K562 (cell line): ENCODE results near the gene ZBTB7A. TPM values are rescaled to one million over a fixed set of nuclear protein-coding genes. Genes with fewer than 3 reads are reported as not detected.
"Not testable (repeated sequence)": the region's sequence is repeated elsewhere in the genome, so short reads cannot be mapped to it uniquely, and the experiment has no call there.

ENCODE experiments used
- ATAC-seq: fragments of 200-7000 bp; cut with Tn5 transposase; 3 replicates; pipeline ENCODE4 v1.9.1; 2020; ENCODE audit warnings: moderate library complexity
- BruUV-seq: library from RNA; stranded (reverse); fragments of 400-500 nt; replicated peaks from 2 replicates; lab custom pipeline; 2021; lab: Mats Ljungman, UMichigan
- CTCF ChIA-PET: fragments of 300-600 bp; formaldehyde crosslinking; extraction: SDS; loops from one replicate; lab custom pipeline; 2021; ENCODE audit warnings: low intra/inter-chr PET ratio; lab: Yijun Ruan, JAX
- POLR2A ChIA-PET: fragments of 300-600, 350-650 bp; sonication (Branson Sonifier 250); formaldehyde crosslinking; extraction: SDS; loops from one replicate; lab custom pipeline; 2021; ENCODE audit warnings: antibody characterized with exemption, inconsistent platforms; lab: Yijun Ruan, JAX
- DNase-seq, 4 experiments: peaks; one replicate each; pipeline versions ENCODE4 v3.0.0 to v3.0.0-alpha.2; 2011 to 2018; ENCODE audit warnings: low spot score in 3 of 4, mixed read lengths in 3 of 4; ENCODE audit errors: extremely low read depth in 1 of 4
- FAIRE-seq: peaks from 2 replicates; lab custom pipeline; 2011; peaks lifted over from hg19 to GRCh38; lab: Jason Lieb, UNC
- H2AFZ ChIP-seq: 2 replicates; pipeline ENCODE4 v1.6.0; 2011; ENCODE audit warnings: low read depth, low read length, control low read depth, inconsistent platforms
- H3K27ac ChIP-seq: fragments of 200-600 bp; 3 replicates; pipeline ENCODE4 v1.8.0; 2011; ENCODE audit warnings: low read depth, mild to moderate bottlenecking, control low read depth, inconsistent platforms, low read length, moderate library complexity, mixed read lengths; ENCODE audit errors: extremely low read depth
- H3K27me3 ChIP-seq, 2 experiments: fragments of 300-600 bp in 1 of 2; 2 replicates in 1 of 2; 3 replicates in 1 of 2; pipeline versions ENCODE4 v1.6.0 to v1.8.0; 2011; ENCODE audit warnings: inconsistent platforms in 2 of 2, low read length in 2 of 2, mild to moderate bottlenecking in 1 of 2, mixed read lengths in 1 of 2, moderate library complexity in 1 of 2; ENCODE audit not compliant: control insufficient read depth in 2 of 2, insufficient read depth in 2 of 2
- H3K36me3 ChIP-seq: fragments of 300-600 bp; 3 replicates; pipeline ENCODE4 v1.8.0; 2011; ENCODE audit warnings: mild to moderate bottlenecking, low read length, inconsistent platforms; ENCODE audit not compliant: control insufficient read depth, insufficient read depth
- H3K4me1 ChIP-seq, 2 experiments: fragments of 200-600 bp in 1 of 2; replicated peaks in 1 of 2; 2 replicates in 1 of 2; 3 replicates in 1 of 2; pipeline versions ENCODE4 v1.5.1 to v1.8.0; 2011; ENCODE audit warnings: inconsistent platforms in 2 of 2, low read length in 2 of 2, mild to moderate bottlenecking in 1 of 2, mixed read lengths in 1 of 2, moderate library complexity in 1 of 2; ENCODE audit not compliant: control insufficient read depth in 2 of 2, insufficient read depth in 2 of 2
- H3K4me2 ChIP-seq: 2 replicates; pipeline ENCODE4 v1.6.1; 2011; ENCODE audit warnings: low read length, control low read depth, inconsistent platforms, mixed read lengths; ENCODE audit not compliant: insufficient read depth
- H3K4me3 ChIP-seq: fragments of 200-600 bp; sonication (generic), shearing (Covaris generic); 2 replicates; pipeline ENCODE4 v1.5.1; 2016; ENCODE audit warnings: control low read depth, inconsistent platforms
- H3K79me2 ChIP-seq: fragments of 200-600 bp; 3 replicates; pipeline ENCODE4 v1.8.0; 2011; ENCODE audit warnings: low read length, inconsistent platforms; ENCODE audit not compliant: control insufficient read depth, insufficient read depth
- H3K9ac ChIP-seq, 2 experiments: 2 replicates each; pipeline versions ENCODE4 v1.6.0 to v1.6.1; 2011; ENCODE audit warnings: low read depth in 2 of 2, low read length in 2 of 2, control low read depth in 1 of 2, inconsistent platforms in 1 of 2, mild to moderate bottlenecking in 1 of 2, mixed read lengths in 1 of 2; ENCODE audit not compliant: insufficient read depth in 1 of 2
- H3K9me1 ChIP-seq: one replicate; pipeline ENCODE4 v1.6.0; 2011; ENCODE audit warnings: inconsistent platforms, mild to moderate bottlenecking, low read length, moderate library complexity; ENCODE audit not compliant: control insufficient read depth, insufficient read depth
- H3K9me3 ChIP-seq: replicated peaks from 2 replicates; pipeline ENCODE4 v1.5.1; 2011; ENCODE audit warnings: low read depth, low read length, inconsistent platforms; ENCODE audit not compliant: control insufficient read depth, insufficient read depth
- H4K20me1 ChIP-seq: replicated peaks from 2 replicates; pipeline ENCODE4 v1.6.1; 2011; ENCODE audit warnings: low read length, inconsistent platforms, mixed read lengths; ENCODE audit not compliant: control insufficient read depth, insufficient read depth
- CBFA2T2 ChIP-seq: fragments of 450-650 bp; conservative IDR thresholded peaks from 2 replicates; pipeline ENCODE4 v1.6.1; 2017; ENCODE audit warnings: mild to moderate bottlenecking
- CBFA2T3 ChIP-seq: fragments of 450-650 bp; IDR thresholded peaks from 2 replicates; pipeline ENCODE4 v1.6.1; 2017
- DMBX1 ChIP-seq: fragments of 250-450 bp; sonication (Bioruptor Pico); IDR thresholded peaks from 2 replicates; pipeline ENCODE4 v1.8.0; 2022; ENCODE audit warnings: inconsistent platforms, mild to moderate bottlenecking, moderate library complexity, borderline replicate concordance
- IRF9 ChIP-seq: fragments of 450-650 bp; IDR thresholded peaks from 2 replicates; pipeline ENCODE4 v1.6.1; 2016; ENCODE audit warnings: missing biosample characterization, missing genetic modification characterization
- KDM1A ChIP-seq, 2 experiments: fragments of 450-650 bp; IDR thresholded peaks; 2 replicates each; pipeline ENCODE4 v1.6.1; 2016; ENCODE audit warnings: mild to moderate bottlenecking in 2 of 2
- MAX ChIP-seq: sonication (generic); formaldehyde crosslinking; IDR thresholded peaks from 2 replicates; pipeline ENCODE4 v1.9.0; 2022; ENCODE audit warnings: mild to moderate bottlenecking, missing genetic modification reagents
- MNT ChIP-seq, 2 experiments: fragments of 450-650 bp; conservative IDR thresholded peaks; 2 replicates each; pipeline ENCODE4 v1.6.1; 2017; ENCODE audit warnings: mild to moderate bottlenecking in 2 of 2, moderate library complexity in 2 of 2
- NR2C1 ChIP-seq, 2 experiments: fragments of 450-650 bp; IDR thresholded peaks; 2 replicates each; pipeline ENCODE4 v1.6.1; 2017; ENCODE audit warnings: mild to moderate bottlenecking in 2 of 2, antibody characterized with exemption in 1 of 2, inconsistent platforms in 1 of 2, missing compliant biosample characterization in 1 of 2, missing genetic modification characterization in 1 of 2
- SMARCE1 ChIP-seq: fragments of 450-650 bp; IDR thresholded peaks from 2 replicates; pipeline ENCODE4 v1.7.1; 2016; ENCODE audit warnings: mild to moderate bottlenecking
- TCF3 ChIP-seq: sonication (generic); formaldehyde crosslinking; IDR thresholded peaks from 2 replicates; pipeline ENCODE4 v1.4.0; 2020; ENCODE audit warnings: mild to moderate bottlenecking, missing genetic modification reagents
- WGBS: fragments of 100-300 bp; shearing (Covaris generic); methylation state at CpG from one replicate; pipeline ENCODE4 v1.1.6; 2016; ENCODE audit warnings: low coverage, mixed read lengths; ENCODE audit not compliant: insufficient coverage; ENCODE audit errors: missing lambda C conversion rate; 5-methylcytosine and 5-hydroxymethylcytosine counted together
- in situ Hi-C: fragments of 300-500 bp; cut with MboI; formaldehyde crosslinking; loops from 4 replicates; pipeline ENCODE4 v1.15.0; 2018; ENCODE audit warnings: inconsistent platforms, mixed read lengths
- intact Hi-C: fragments of 100-400 bp; cut with micrococcal nuclease; formaldehyde crosslinking; loops from 2 replicates; pipeline ENCODE4 v1.14.2; 2022
- polyA plus RNA-seq, 8 experiments: library from polyadenylated mRNA; depleted of rRNA in 4 of 8; stranded (reverse) in 5 of 8; unstranded in 3 of 8; fragments of >200 nt; fragmentation: Nextera tagmentation in 2 of 8; fragmentation: Illumina TruSeq in 1 of 8; extraction: Ambion mirVana in 2 of 8; extraction: Trizol in 1 of 8; gene quantifications; 2 replicates each; pipeline versions ENCODE4 v1.2.1 to v1.2.3, GENCODE V29; 2011 to 2014; ENCODE audit warnings: inconsistent platforms in 1 of 8, missing spikeins in 1 of 8
- total RNA-seq, 7 experiments: library from RNA; depleted of rRNA in 6 of 7; stranded (reverse); fragments of >200 nt in 6 of 7; fragmentation: Illumina TruSeq in 2 of 7; extraction: Trizol in 2 of 7; gene quantifications; 2 replicates each; pipeline versions ENCODE4 v1.2.1 to v1.2.3, GENCODE V29; 2011 to 2021; ENCODE audit warnings: low replicate concordance in 1 of 7
- TF ChIP-seq, protein P1 (sequence below): fragments of 450-650 bp; IDR thresholded peaks from 2 replicates; pipeline ENCODE4 v1.6.1; 2017; ENCODE audit warnings: antibody characterized with exemption, mild to moderate bottlenecking
- TF ChIP-seq, protein P2 (sequence below): sonication (generic); IDR thresholded peaks from 2 replicates; pipeline ENCODE4 v1.6.1; 2016

The ZBTB7A gene
- total and polyA plus RNA-seq, 9 of the 15 experiments (the other 6 are each of a cell fraction or from before 2014, with no cell fraction given) = 0.11 to 34.0 (median 4.6) TPM

DNA sequence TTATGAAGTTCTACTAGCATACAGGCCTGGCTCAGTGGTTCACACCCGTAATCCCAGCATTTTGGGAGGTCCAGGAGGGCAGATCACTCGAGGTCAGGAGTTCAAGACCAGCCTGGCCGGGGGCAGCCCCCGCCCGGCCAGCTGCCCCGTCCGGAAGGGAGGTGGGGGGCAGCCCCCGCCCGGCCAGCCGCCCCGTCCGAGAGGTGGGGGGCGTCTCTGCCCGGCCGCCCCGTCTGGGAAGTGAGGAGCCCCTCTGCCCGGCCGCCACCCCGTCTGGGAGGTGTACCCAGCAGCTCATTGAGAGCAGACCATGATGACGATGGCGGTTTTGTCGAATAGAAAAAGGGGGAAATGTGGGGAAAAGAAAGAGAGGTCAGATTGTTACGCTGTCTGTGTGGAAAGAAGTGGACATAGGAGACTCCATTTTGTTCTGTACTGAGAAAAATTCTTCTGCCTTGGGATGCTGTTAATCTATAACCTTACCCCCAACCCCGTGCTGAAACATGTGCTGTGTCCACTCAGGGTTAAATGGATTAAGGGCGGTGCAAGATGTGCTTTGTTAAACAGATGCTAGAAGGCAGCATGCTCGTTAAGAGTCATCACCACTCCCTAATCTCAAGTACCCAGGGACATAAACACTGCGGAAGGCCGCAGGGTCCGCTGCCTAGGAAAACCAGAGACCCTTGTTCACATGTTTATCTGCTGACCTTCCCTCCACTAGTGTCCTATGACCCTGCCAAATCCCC lies 67.9 kb downstream of the ZBTB7A start:
- H4K20me1 ChIP-seq; DNase-seq; H3K27ac ChIP-seq; H3K9ac ChIP-seq; FAIRE-seq; H3K9me3 ChIP-seq; H3K9me1 ChIP-seq; H3K4me2 ChIP-seq; H3K36me3 ChIP-seq; ATAC-seq; H3K27me3 ChIP-seq; CTCF ChIA-PET; BruUV-seq; intact Hi-C loops; H3K79me2 ChIP-seq; in situ Hi-C loops; H3K4me3 ChIP-seq; TF ChIP-seq NR2C1 (IDR thresholded peaks at IDR 0.05): not testable (repeated sequence)
- H2AFZ ChIP-seq = 0 out of 2 replicates have a peak overlapping the region, but pooled peaks have one; percentile 23
- WGBS = 43% methylated on average over 14 of the region's 29 CpGs
- peaks cover 2 to 10% of the 10 kb centered on the region in 2 experiments; a peak in 4 of 5 replicates for H3K4me1 ChIP-seq
- POLR2A ChIA-PET = interaction anchor here (0.7 kb wide), 1 partner anchor 13 kb away, joined by 4 read pairs; the partner anchor contains the start of gene EEF2
- TF ChIP-seq SMARCE1 (0 out of 2 replicates have a peak, but pooled peaks have one; percentile 14), CBFA2T3 (peak; percentile 73), CBFA2T2 (peak; percentile 62), DMBX1 (CRISPR knock-in tag) (0 out of 2 replicates have a peak, but pooled peaks have one; percentile 44), KDM1A (IDR thresholded peaks at IDR 0.05) (peak in 1 of 2 experiments; percentile 17; a peak in 1 of 4 replicates), IRF9 (tag) (0 out of 2 replicates have a peak, but pooled peaks have one; percentile 22), NR2C1 (tag; IDR thresholded peaks at IDR 0.05) (peak; percentile 12; the same call in 1 of the 2 replicates), MNT (conservative IDR thresholded peaks at IDR 0.05) (peak in 1 of 2 experiments; percentile 67; a peak in 3 of 4 replicates), MAX (CRISPR knock-in tag) (peak; percentile 64), TCF3 (peak; percentile 43; the same call in 1 of the 2 replicates)
- TF ChIP-seq, protein P1, sequence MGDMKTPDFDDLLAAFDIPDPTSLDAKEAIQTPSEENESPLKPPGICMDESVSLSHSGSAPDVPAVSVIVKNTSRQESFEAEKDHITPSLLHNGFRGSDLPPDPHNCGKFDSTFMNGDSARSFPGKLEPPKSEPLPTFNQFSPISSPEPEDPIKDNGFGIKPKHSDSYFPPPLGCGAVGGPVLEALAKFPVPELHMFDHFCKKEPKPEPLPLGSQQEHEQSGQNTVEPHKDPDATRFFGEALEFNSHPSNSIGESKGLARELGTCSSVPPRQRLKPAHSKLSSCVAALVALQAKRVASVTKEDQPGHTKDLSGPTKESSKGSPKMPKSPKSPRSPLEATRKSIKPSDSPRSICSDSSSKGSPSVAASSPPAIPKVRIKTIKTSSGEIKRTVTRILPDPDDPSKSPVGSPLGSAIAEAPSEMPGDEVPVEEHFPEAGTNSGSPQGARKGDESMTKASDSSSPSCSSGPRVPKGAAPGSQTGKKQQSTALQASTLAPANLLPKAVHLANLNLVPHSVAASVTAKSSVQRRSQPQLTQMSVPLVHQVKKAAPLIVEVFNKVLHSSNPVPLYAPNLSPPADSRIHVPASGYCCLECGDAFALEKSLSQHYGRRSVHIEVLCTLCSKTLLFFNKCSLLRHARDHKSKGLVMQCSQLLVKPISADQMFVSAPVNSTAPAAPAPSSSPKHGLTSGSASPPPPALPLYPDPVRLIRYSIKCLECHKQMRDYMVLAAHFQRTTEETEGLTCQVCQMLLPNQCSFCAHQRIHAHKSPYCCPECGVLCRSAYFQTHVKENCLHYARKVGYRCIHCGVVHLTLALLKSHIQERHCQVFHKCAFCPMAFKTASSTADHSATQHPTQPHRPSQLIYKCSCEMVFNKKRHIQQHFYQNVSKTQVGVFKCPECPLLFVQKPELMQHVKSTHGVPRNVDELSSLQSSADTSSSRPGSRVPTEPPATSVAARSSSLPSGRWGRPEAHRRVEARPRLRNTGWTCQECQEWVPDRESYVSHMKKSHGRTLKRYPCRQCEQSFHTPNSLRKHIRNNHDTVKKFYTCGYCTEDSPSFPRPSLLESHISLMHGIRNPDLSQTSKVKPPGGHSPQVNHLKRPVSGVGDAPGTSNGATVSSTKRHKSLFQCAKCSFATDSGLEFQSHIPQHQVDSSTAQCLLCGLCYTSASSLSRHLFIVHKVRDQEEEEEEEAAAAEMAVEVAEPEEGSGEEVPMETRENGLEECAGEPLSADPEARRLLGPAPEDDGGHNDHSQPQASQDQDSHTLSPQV = peak; percentile 92
- TF ChIP-seq, protein P2, sequence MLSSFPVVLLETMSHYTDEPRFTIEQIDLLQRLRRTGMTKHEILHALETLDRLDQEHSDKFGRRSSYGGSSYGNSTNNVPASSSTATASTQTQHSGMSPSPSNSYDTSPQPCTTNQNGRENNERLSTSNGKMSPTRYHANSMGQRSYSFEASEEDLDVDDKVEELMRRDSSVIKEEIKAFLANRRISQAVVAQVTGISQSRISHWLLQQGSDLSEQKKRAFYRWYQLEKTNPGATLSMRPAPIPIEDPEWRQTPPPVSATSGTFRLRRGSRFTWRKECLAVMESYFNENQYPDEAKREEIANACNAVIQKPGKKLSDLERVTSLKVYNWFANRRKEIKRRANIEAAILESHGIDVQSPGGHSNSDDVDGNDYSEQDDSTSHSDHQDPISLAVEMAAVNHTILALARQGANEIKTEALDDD = peak; percentile 37; the same call in 1 of the 2 replicates
